Breast epithelium (tissue), 4 donors: ENCODE measurements around the gene FLNC. TPM values are rescaled to one million over a fixed set of nuclear protein-coding genes. Genes with fewer than 3 reads are reported as not detected.

Experiments used
- DNase-seq, 2 donors: peaks; one replicate each; pipeline ENCODE4 v3.0.0-alpha.2; 2019; ENCODE audit warnings: low spot score in 2 of 2
- H3K27ac ChIP-seq, 2 donors: fragments of 200-600 bp; sonication (generic) in 1 of 2; one replicate each; pipeline ENCODE4 v1.5.1; 2016 to 2019; ENCODE audit warnings: mild to moderate bottlenecking in 1 of 2
- H3K27me3 ChIP-seq, 2 donors: fragments of 200-600 bp; sonication (generic) in 1 of 2; one replicate each; pipeline versions ENCODE4 v1.5.1 to v1.6.0; 2017 to 2019; ENCODE audit warnings: control low read depth in 1 of 2, mild to moderate bottlenecking in 1 of 2
- H3K36me3 ChIP-seq: fragments of 200-600 bp; one replicate; pipeline ENCODE4 v1.5.1; 2019
- H3K4me1 ChIP-seq, 2 donors: fragments of 200-600 bp; sonication (generic); one replicate each; pipeline ENCODE4 v1.5.1; 2016 to 2019; ENCODE audit warnings: control low read depth in 1 of 2
- H3K4me3 ChIP-seq, 3 donors: fragments of 200-600 bp; sonication (generic); 1 replicate in 2 of 3; 2 replicates in 1 of 3; pipeline ENCODE4 v1.5.1; 2016 to 2019; ENCODE audit warnings: mild to moderate bottlenecking in 3 of 3, moderate library complexity in 2 of 3
- H3K9me3 ChIP-seq, 2 donors: fragments of 200-600 bp; sonication (generic) in 1 of 2; one replicate each; pipeline ENCODE4 v1.5.1; 2016 to 2019; ENCODE audit warnings: control low read depth in 1 of 2
- POLR2A ChIP-seq: fragments of 450-650 bp; IDR thresholded peaks from one replicate; pipeline ENCODE4 v1.6.1; 2016; ENCODE audit warnings: antibody characterized with exemption, mild to moderate bottlenecking, moderate library complexity
- POLR2AphosphoS5 ChIP-seq, 3 donors: sonication (generic); formaldehyde crosslinking; IDR thresholded peaks; one replicate each; pipeline ENCODE4 v1.6.1; 2017; ENCODE audit warnings: antibody characterized with exemption in 3 of 3
- intact Hi-C: fragments of 100-400 bp; cut with DNase I; formaldehyde crosslinking; loops from one replicate; pipeline ENCODE4 v1.15.1; 2023; ENCODE audit warnings: low total_unique reads
- total RNA-seq, 3 donors: library from RNA; depleted of rRNA; stranded (reverse); fragments of >200 nt; gene quantifications; one replicate each; pipeline ENCODE4 v1.1.0, GENCODE V29; 2016
- TF ChIP-seq, protein P1 (sequence below), 3 donors: fragments of 450-650 bp; IDR thresholded peaks; one replicate each; pipeline ENCODE4 v1.5.1; 2016 to 2017; ENCODE audit warnings: antibody characterized with exemption in 3 of 3, mild to moderate bottlenecking in 3 of 3, moderate library complexity in 3 of 3

Gene FLNC
- total RNA-seq, 3 donors from 2014 or later, result 5.1 to 7.5 (median 6.0) TPM

DNA sequence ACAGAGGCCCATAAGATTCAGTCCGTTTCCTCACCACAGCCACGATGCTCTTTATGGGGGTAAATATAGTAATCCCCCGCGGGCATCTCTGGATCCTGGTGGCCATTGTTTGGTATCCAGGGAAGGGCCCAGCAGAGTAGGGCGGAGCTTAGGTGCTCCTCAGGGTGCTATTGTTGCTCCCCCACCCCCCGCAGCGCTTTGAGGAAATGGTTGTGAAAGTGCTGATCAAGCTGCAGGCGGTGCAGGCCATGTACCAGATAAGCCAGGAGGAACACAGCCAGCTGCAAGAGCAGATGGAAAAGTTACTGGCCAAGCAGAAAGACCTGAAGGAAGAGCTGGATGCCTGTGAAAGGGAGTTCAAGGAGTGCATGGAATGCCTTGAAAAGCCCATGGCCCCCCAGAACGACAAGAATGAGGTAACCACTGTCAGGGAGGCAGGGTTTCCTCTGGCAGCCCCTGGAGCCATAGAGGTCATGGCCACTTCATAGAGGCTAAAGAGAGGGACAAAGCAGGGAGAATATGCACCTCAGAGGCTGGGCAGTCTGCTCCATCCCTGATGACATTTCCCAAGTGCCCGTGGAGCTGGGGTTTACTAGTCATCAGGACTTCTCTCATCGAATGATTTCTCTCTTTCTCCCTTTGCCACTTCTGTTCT lies 17.6 kb upstream of the FLNC start:
- no peak for DNase-seq
- no peak for TF ChIP-seq POLR2AphosphoS5 (IDR thresholded peaks at IDR 0.05)
- TF ChIP-seq, protein P1, sequence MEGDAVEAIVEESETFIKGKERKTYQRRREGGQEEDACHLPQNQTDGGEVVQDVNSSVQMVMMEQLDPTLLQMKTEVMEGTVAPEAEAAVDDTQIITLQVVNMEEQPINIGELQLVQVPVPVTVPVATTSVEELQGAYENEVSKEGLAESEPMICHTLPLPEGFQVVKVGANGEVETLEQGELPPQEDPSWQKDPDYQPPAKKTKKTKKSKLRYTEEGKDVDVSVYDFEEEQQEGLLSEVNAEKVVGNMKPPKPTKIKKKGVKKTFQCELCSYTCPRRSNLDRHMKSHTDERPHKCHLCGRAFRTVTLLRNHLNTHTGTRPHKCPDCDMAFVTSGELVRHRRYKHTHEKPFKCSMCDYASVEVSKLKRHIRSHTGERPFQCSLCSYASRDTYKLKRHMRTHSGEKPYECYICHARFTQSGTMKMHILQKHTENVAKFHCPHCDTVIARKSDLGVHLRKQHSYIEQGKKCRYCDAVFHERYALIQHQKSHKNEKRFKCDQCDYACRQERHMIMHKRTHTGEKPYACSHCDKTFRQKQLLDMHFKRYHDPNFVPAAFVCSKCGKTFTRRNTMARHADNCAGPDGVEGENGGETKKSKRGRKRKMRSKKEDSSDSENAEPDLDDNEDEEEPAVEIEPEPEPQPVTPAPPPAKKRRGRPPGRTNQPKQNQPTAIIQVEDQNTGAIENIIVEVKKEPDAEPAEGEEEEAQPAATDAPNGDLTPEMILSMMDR (IDR thresholded peaks at IDR 0.05), result no peak
- TF ChIP-seq POLR2A, result no peak
- intact Hi-C loops, result no loop called here

DNA sequence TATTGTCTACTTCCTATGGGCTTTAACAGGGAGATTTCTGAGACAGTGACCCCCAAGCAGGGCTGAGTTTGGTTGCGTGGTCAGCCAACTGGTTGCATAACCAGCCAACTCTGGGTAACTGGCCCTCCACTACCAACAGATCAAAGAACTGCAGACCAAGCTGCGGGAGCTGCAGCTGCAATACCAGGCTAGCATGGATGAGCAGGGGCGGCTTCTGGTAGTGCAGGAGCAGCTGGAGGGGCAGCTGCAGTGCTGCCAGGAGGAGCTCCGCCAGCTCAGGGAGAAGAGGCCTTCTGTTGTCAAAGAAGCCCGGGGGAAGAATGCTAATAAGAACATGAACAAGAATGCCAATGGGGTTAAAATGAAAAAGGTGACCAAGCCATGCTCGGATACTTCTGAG lies 15.7 kb upstream of the FLNC start:
- no peaks in the 10 kb centered on the region for H3K27me3 ChIP-seq
- no peak for DNase-seq
- H3K36me3 ChIP-seq, result no peaks in the 10 kb centered on the region
- no peaks in the 10 kb centered on the region for H3K9me3 ChIP-seq
- intact Hi-C loops, result no loop called here
- H3K4me3 ChIP-seq, result no peak overlapping the region
- no peak overlapping the region for H3K27ac ChIP-seq
- TF ChIP-seq POLR2A (no peak), POLR2AphosphoS5 (IDR thresholded peaks at IDR 0.05) (no peak)
- TF ChIP-seq, protein P1 (IDR thresholded peaks at IDR 0.05), result no peak
- no peaks in the 10 kb centered on the region for H3K4me1 ChIP-seq

More for the DNA sequence above, 17.6 kb upstream of the FLNC start:
- H3K36me3 ChIP-seq, result no peaks in the 10 kb centered on the region
- no peaks in the 10 kb centered on the region for H3K4me1 ChIP-seq
- H3K27ac ChIP-seq, result no peak overlapping the region
- H3K9me3 ChIP-seq, result no peaks in the 10 kb centered on the region
- H3K4me3 ChIP-seq, result no peak overlapping the region
- no peaks in the 10 kb centered on the region for H3K27me3 ChIP-seq

DNA sequence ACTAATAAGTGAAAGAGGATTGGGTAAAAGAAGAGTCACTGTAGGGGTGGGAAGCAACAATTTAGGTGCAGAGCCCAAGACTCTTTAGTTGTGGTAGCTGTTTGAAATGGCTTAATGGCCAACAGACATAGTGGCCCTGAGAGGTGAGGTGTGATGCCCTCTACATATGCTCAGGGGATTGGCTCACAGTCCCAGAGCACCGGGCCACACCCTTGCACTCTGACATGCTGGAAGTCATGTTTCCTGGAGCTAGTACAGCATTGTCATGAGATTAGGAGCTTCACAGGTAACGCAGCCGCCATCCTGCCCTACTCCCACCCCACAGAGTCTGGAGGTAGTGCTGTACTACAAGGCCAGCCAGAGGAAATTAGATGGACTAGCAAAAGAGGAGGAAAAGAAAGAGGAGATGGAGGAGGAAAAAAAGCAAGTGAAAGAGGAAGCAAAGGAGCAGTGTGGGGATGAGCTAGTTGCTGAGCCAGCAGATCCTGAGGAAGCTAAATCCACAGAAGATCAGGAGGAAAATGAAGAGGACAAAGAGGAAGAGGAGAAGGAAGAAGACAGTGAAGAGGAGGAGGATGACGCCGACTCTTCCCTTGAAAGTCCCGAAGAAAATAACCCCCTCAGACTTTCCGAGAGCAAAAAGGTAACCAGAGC lies 14.8 kb upstream of the FLNC start:
- Histone ChIP-seq H3K4me3 (no peak overlapping the region), H3K27me3 (no peaks in the 10 kb centered on the region), H3K4me1 (no peaks in the 10 kb centered on the region), H3K9me3 (no peaks in the 10 kb centered on the region), H3K27ac (no peak overlapping the region), H3K36me3 (no peaks in the 10 kb centered on the region)
- intact Hi-C loops, result no loop called here
- DNase-seq, result no peak
- TF ChIP-seq, protein P1 (IDR thresholded peaks at IDR 0.05), result no peak
- TF ChIP-seq POLR2A (no peak), POLR2AphosphoS5 (IDR thresholded peaks at IDR 0.05) (no peak)

DNA sequence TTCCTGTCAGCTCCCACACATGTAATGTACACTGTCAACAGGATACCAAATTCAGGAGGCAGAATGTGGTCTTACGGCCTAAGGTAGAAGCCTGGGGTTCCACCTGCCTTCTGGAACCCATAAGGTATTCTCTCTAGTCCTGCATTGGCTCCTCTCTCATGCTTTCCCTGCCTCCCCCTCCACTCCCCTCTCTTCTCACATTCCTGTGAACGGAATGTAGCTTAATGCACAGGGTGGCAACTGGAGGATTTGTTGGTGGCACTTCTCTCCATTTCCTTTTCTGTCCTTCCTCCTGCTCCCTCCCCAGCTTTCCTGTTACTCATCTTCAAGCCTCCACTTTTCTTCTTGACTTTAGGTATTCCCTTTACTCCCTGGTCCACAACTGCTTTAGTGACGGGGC lies 11.5 kb upstream of the FLNC start:
- no peaks in the 10 kb centered on the region for H3K36me3 ChIP-seq

DNA sequence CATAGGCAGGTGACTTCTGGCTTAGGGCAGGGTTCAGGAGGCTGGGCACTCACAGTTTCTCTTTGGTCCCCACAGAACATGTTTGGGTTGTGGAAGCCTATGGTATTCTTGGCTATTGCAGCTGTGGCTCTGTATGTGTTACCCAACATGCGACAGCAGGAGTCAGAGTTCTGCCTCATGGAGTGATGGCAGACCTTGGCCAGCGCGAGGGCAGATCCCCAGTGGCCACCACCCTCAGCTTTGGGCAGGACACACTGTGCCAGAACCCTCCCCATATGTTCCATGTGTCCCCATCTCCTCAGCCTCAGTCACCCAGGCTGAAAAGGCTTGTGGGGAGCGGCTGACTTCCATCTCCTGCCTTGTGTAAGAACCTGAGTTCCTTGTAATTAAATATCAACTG lies 8.5 kb upstream of the FLNC start:
- H3K36me3 ChIP-seq, result no peaks in the 10 kb centered on the region

More for the DNA sequence above, 11.5 kb upstream of the FLNC start:
- DNase-seq, result no peak
- TF ChIP-seq, protein P1 (IDR thresholded peaks at IDR 0.05), result no peak
- TF ChIP-seq POLR2A (no peak), POLR2AphosphoS5 (IDR thresholded peaks at IDR 0.05) (no peak)
- Histone ChIP-seq H3K9me3 (no peaks in the 10 kb centered on the region), H3K4me1 (no peaks in the 10 kb centered on the region), H3K27me3 (no peaks in the 10 kb centered on the region), H3K27ac (no peak overlapping the region), H3K4me3 (no peak overlapping the region)
- intact Hi-C loops, result no loop called here

More for the DNA sequence above, 8.5 kb upstream of the FLNC start:
- TF ChIP-seq POLR2A (no peak), POLR2AphosphoS5 (IDR thresholded peaks at IDR 0.05) (no peak)
- TF ChIP-seq, protein P1 (IDR thresholded peaks at IDR 0.05), result no peak
- Histone ChIP-seq H3K4me3 (no peak overlapping the region), H3K9me3 (no peaks in the 10 kb centered on the region), H3K27me3 (no peaks in the 10 kb centered on the region), H3K27ac (no peak overlapping the region), H3K4me1 (no peaks in the 10 kb centered on the region)
- intact Hi-C loops, result no loop called here
- DNase-seq, result no peak
